ENCODE results near the gene RCL1. TPM values are rescaled to one million over a fixed set of nuclear protein-coding genes. Genes with fewer than 3 reads are reported as not detected.

The RCL1 gene
- total and polyA plus RNA-seq, 2 of the 13 experiments (the other 11 are each of a cell fraction or from before 2014, with no cell fraction given) = 22.3 to 31.6 TPM

DNA sequence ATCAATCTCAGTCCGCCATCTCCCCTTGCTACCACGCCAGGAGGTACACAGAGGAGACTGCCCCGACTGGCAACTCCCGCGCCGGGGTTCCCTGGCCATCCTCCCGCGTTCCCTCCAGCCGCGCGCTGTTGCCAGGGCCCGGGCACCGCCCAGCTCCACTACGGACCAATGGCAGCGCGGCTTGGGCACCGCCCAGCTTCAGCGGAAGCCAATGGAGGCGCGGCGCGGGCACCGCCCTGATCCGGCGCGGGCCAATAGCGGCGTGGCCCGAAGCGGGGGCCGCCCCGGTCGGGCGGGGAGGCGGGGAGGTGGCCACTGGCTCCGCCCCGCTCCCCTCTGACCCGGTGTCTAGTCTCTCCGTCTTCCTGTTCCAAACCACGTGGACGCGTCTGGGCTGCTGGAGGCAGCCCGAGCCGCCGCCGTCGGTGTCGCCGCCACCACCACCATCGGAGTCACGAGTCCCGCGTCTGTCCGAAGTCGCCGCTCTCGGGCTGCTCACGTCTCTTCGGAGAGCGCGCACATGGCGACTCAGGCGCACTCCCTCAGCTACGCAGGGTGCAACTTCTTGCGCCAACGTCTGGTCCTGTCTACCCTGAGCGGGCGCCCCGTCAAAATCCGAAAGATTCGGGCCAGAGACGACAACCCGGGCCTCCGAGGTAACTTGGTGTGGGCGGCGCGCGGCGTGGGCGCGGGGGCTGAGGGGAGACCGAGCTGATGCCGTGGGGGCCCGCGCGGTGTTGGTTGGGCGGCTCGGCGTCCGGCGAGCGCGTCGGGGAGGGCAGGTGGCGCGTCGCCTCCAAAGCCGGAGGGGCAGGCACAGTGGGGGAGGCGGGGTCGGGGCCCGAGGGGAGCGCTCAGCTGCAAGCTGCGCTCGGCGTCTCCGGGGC is at the start of gene RCL1 (continued):
- TF ChIP-seq, protein P1, sequence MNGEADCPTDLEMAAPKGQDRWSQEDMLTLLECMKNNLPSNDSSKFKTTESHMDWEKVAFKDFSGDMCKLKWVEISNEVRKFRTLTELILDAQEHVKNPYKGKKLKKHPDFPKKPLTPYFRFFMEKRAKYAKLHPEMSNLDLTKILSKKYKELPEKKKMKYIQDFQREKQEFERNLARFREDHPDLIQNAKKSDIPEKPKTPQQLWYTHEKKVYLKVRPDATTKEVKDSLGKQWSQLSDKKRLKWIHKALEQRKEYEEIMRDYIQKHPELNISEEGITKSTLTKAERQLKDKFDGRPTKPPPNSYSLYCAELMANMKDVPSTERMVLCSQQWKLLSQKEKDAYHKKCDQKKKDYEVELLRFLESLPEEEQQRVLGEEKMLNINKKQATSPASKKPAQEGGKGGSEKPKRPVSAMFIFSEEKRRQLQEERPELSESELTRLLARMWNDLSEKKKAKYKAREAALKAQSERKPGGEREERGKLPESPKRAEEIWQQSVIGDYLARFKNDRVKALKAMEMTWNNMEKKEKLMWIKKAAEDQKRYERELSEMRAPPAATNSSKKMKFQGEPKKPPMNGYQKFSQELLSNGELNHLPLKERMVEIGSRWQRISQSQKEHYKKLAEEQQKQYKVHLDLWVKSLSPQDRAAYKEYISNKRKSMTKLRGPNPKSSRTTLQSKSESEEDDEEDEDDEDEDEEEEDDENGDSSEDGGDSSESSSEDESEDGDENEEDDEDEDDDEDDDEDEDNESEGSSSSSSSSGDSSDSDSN (CRISPR knock-in tag; IDR thresholded peaks at IDR 0.05) = no peak; the same call in none of the 2 replicates
- TF ChIP-seq, protein P2, sequence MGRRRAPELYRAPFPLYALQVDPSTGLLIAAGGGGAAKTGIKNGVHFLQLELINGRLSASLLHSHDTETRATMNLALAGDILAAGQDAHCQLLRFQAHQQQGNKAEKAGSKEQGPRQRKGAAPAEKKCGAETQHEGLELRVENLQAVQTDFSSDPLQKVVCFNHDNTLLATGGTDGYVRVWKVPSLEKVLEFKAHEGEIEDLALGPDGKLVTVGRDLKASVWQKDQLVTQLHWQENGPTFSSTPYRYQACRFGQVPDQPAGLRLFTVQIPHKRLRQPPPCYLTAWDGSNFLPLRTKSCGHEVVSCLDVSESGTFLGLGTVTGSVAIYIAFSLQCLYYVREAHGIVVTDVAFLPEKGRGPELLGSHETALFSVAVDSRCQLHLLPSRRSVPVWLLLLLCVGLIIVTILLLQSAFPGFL (CRISPR knock-in tag; IDR thresholded peaks at IDR 0.05) = no peak
- no peak for TF ChIP-seq SSRP1 (CRISPR knock-in tag; IDR thresholded peaks at IDR 0.05)
- TF ChIP-seq KAT7 (CRISPR knock-in tag; IDR thresholded peaks at IDR 0.05; ENCODE audit: borderline replicate concordance) = peak; percentile 43; the same call in 1 of the 2 replicates
- TF ChIP-seq, protein P3, sequence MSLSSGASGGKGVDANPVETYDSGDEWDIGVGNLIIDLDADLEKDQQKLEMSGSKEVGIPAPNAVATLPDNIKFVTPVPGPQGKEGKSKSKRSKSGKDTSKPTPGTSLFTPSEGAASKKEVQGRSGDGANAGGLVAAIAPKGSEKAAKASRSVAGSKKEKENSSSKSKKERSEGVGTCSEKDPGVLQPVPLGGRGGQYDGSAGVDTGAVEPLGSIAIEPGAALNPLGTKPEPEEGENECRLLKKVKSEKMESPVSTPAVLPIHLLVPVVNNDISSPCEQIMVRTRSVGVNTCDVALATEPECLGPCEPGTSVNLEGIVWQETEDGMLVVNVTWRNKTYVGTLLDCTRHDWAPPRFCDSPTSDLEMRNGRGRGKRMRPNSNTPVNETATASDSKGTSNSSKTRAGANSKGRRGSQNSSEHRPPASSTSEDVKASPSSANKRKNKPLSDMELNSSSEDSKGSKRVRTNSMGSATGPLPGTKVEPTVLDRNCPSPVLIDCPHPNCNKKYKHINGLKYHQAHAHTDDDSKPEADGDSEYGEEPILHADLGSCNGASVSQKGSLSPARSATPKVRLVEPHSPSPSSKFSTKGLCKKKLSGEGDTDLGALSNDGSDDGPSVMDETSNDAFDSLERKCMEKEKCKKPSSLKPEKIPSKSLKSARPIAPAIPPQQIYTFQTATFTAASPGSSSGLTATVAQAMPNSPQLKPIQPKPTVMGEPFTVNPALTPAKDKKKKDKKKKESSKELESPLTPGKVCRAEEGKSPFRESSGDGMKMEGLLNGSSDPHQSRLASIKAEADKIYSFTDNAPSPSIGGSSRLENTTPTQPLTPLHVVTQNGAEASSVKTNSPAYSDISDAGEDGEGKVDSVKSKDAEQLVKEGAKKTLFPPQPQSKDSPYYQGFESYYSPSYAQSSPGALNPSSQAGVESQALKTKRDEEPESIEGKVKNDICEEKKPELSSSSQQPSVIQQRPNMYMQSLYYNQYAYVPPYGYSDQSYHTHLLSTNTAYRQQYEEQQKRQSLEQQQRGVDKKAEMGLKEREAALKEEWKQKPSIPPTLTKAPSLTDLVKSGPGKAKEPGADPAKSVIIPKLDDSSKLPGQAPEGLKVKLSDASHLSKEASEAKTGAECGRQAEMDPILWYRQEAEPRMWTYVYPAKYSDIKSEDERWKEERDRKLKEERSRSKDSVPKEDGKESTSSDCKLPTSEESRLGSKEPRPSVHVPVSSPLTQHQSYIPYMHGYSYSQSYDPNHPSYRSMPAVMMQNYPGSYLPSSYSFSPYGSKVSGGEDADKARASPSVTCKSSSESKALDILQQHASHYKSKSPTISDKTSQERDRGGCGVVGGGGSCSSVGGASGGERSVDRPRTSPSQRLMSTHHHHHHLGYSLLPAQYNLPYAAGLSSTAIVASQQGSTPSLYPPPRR (CRISPR knock-in tag; IDR thresholded peaks at IDR 0.05; ENCODE audit: borderline replicate concordance) = 0 out of 2 replicates have a peak, but pooled peaks have one; percentile 13
- TF ChIP-seq SP5 (CRISPR knock-in tag; IDR thresholded peaks at IDR 0.05; ENCODE audit: borderline replicate concordance, low read depth) = peak; percentile 52; the same call in 1 of the 2 replicates
- TF ChIP-seq, protein P4, sequence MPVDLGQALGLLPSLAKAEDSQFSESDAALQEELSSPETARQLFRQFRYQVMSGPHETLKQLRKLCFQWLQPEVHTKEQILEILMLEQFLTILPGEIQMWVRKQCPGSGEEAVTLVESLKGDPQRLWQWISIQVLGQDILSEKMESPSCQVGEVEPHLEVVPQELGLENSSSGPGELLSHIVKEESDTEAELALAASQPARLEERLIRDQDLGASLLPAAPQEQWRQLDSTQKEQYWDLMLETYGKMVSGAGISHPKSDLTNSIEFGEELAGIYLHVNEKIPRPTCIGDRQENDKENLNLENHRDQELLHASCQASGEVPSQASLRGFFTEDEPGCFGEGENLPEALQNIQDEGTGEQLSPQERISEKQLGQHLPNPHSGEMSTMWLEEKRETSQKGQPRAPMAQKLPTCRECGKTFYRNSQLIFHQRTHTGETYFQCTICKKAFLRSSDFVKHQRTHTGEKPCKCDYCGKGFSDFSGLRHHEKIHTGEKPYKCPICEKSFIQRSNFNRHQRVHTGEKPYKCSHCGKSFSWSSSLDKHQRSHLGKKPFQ (CRISPR knock-in tag; IDR thresholded peaks at IDR 0.05; ENCODE audit: insufficient replicate concordance) = no peak
- no peak for TF ChIP-seq LCORL (IDR thresholded peaks at IDR 0.05)
- TF ChIP-seq LCORL (CRISPR knock-in tag; IDR thresholded peaks at IDR 0.05) = peak; percentile 45; the same call in 1 of the 2 replicates
- TF ChIP-seq HCFC1 (IDR thresholded peaks at IDR 0.05; ENCODE audit: low read depth, low read length) = no peak
- TF ChIP-seq TGIF2 (CRISPR knock-in tag; IDR thresholded peaks at IDR 0.05) = peak; percentile 10; the same call in 1 of the 2 replicates
- TF ChIP-seq, protein P5, sequence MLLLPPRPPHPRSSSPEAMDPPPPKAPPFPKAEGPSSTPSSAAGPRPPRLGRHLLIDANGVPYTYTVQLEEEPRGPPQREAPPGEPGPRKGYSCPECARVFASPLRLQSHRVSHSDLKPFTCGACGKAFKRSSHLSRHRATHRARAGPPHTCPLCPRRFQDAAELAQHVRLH (CRISPR knock-in tag; IDR thresholded peaks at IDR 0.05; ENCODE audit: borderline replicate concordance, low read depth) = peak; percentile 0; the same call in 1 of the 2 replicates
- no peak for TF ChIP-seq ZNF720 (CRISPR knock-in tag; IDR thresholded peaks at IDR 0.05)
- TF ChIP-seq ZNF652 (CRISPR knock-in tag; IDR thresholded peaks at IDR 0.05; ENCODE audit: borderline replicate concordance, low read depth) = no peak
- TF ChIP-seq NKX3-1 (CRISPR knock-in tag; IDR thresholded peaks at IDR 0.05) = 0 out of 2 replicates have a peak, but pooled peaks have one; percentile 33
- peak; percentile 7; the same call in 1 of the 2 replicates for TF ChIP-seq ZNF205 (CRISPR knock-in tag; IDR thresholded peaks at IDR 0.05)
- TF ChIP-seq, protein P6, sequence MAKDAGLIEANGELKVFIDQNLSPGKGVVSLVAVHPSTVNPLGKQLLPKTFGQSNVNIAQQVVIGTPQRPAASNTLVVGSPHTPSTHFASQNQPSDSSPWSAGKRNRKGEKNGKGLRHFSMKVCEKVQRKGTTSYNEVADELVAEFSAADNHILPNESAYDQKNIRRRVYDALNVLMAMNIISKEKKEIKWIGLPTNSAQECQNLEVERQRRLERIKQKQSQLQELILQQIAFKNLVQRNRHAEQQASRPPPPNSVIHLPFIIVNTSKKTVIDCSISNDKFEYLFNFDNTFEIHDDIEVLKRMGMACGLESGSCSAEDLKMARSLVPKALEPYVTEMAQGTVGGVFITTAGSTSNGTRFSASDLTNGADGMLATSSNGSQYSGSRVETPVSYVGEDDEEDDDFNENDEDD (CRISPR knock-in tag; IDR thresholded peaks at IDR 0.05; ENCODE audit: borderline replicate concordance) = peak; percentile 89; the same call in 1 of the 2 replicates

Data from HepG2 (cell line).